Fibroblast of skin of abdomen (primary cell): ENCODE measurements around the gene LRRC4B.
A peak's percentile ranks its signal among the peaks of the same experiment; 100 is the strongest.
"Not testable (repeated sequence)": the region's sequence is repeated elsewhere in the genome, so short reads cannot be mapped to it uniquely, and the experiment has no call there.

Experiments used
- DNase-seq: peaks from one replicate; pipeline ENCODE4 v3.0.0-alpha.2; 2013

Gene LRRC4B

GRCh38 chr19:50551715-50552187, 16.5 kb downstream of the LRRC4B start:
- no peak for DNase-seq

DNA sequence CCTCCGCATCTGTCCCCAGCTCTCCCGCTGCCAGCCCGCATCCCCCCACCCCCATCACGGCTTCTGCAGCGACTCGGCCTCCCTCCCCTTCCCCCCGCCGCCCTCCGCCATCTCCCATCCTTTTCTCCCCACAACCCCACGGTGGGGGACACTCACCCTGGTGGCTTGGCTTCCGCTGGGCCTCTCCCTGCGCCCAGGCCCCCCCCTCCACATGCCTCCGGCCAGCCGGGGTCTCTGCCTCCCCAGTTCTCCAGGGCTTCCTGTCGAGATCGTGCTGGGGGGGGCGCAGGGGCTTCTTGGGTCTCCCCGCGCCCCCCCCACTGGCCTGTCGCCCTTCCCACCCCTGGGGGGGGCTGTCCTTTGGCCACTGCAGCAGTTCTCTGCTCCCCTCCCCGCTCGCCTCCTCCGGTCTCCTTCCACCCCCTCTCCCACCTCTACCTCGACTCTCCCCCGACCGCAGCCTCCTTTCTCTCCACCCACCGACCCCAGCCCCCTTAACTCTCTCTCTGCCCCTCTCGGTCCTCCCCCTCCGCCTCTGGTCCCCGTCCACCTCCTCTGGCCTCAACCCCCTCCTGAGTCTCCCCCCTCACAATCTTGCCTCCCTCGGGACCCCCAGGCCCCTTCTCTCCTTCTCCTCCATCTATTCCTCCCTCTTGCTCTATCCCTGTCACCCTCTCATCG, 17.1 kb downstream of the LRRC4B start:
- DNase-seq: no peak

GRCh38 chr19:50550594-50550966, 17.7 kb downstream of the LRRC4B start:
- no peak for DNase-seq

- DNase-seq: no peak
These were observed 18.2 kb downstream of the LRRC4B start for GRCh38 chr19:50549927-50550593.

DNA sequence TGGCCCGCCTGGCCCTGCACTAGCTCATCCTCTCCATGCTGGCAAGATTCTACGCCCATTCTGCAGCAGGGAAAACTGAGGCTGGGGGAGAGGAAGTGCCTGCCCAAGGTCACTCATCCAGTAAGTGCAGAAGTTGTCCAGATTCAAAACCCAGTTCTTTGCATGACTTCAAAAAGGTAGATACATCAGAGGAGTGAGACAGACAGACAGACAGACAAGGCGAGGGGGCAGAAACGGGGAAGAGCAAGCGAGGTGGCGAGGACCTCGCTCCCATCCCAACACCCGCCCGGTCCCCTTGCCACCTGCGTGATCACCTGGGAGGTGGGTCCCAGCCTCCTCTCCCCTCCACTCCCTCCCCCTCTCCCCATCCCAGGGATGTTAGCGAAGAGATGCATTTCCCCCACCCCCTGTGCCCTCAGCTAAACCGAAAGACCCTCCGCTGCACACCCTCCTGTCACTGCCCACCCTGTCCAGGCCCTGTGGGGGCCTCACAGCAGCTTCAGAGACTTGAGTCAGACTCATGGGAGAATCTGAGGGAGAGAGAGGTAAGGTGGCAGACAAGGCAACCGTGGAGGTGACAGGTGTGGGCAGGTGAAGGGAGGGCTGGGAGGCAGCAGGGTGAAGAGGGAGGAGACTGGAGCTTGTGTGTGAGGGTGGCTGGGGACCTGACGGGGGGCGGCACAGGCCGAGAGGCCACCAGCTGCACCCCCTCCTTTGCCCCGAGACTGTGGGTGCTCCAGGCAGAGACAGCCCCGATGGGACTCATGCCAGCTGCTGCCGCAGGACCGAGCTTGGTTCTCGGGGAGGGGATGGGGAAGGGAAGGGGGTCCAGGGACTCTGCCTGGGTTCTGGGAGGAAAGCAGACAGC, 18.9 kb downstream of the LRRC4B start:
- no peak for DNase-seq

- DNase-seq: no peak
These were observed 19.8 kb downstream of the LRRC4B start for GRCh38 chr19:50548191-50549058.

DNA sequence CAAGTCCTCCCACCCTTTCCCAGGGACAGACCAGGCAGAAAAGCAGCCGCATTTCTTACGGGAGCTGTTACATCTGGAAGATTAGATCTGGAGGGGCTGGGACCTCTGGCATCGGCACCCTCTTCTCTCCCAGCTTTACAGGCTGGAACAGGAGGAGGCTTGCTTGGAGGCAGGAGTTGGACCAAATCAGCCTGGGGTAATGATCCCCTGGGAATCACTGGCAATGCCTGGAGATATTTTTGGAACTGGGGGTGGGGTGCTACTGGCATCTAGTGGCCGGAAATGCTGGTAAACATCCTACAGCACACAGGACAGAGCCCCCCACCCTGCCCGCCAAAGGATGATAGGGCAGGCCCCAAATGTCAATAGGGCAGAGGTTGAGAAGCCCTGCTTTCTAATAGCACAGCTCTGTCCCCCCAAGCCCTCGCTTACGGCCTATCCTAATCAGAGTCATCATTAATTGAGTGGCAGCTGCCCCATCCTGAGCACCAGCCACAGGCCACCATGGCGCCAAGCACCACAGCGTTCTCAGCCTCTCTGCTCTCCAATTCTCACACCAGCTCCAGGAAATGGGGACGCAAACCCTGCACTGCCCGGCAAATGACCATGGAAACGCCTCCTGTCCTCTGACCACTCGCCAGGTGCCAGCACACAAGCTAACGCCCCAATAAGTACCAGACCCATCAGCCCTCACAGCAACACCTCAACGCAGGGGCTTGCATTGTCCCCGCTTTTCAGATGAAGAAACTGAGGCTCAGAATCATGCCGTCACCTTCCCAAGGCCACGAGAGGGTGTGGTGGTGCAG, 20.6 kb downstream of the LRRC4B start:
- no peak for DNase-seq

DNA sequence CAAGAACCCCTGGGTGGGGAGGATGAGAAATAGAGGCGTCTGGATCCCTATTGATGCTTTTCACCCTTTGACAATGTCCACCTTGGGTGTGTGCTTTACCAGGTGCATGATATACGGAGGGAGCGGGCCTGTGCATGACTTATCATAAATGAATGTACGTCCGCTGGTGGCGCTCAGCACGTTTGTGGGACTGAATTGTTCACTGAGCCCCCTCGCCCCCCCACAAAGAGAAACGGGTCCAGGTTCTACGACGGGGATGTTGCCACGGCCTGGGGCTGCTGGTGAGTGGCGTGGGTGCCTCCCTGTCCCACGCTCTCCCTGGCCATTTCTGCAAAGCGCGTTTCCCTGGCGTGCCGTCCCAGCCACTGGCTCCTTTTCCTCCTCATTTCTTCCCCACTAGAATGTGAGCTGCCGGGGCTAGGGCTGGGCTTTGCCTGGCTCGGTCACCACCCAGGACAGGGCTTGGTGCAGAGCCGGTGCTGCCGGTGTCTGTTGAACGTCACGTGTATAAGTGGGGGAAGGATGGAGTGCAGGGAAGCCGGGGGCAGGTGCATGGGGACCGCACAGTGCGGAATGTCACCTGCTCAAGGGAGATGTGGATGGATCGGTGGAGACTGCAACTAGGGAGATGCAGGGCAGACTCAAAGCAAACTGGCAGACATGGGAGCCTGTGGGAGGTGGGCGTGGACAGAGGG, 21.6 kb downstream of the LRRC4B start:
- DNase-seq: no peak

DNA sequence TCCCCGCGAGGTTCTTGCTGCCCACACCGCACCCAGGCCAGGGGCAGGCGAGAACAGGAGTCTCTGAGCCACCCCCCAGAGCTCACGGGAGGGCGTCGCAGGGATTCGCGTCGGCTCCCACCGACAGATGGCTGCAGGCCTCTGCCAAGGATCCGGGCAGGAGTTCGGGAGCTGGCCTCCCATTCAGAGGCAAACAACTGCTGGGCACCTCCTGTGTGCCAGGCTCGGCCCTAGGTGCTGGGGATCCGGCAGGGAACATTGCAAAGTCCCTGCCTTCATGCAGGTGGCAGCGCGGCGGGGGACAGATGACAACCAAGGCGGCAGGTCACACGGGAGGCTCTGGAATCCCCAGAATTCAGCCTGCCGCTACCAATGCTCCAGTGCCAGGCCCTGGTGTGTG, 25.3 kb downstream of the LRRC4B start:
- DNase-seq: no peak

GRCh38 chr19:50537769-50538230, 30.4 kb downstream of the LRRC4B start:
- peak; percentile 67 for DNase-seq

DNA sequence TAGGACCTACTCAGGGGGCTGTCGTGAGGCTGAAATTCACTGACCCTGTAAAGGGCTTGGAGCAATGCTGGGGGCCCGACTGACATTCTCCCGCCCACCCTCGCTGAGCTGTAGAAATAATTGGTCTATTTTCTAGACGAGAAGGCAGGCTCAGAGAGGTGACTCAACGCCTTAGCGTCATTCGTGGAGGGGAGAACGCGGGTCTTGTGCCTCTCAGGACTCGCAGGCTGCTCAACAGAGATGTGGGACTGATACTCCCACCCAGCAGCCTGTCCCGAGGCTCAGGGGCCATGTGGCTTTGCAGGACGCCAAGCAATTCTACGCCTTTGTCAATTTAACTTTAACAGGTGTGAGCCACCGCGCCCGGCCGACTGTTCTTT, 30.9 kb downstream of the LRRC4B start:
- no peak for DNase-seq

- DNase-seq: no peak
These were observed 31.5 kb downstream of the LRRC4B start for GRCh38 chr19:50536662-50537305.

DNA sequence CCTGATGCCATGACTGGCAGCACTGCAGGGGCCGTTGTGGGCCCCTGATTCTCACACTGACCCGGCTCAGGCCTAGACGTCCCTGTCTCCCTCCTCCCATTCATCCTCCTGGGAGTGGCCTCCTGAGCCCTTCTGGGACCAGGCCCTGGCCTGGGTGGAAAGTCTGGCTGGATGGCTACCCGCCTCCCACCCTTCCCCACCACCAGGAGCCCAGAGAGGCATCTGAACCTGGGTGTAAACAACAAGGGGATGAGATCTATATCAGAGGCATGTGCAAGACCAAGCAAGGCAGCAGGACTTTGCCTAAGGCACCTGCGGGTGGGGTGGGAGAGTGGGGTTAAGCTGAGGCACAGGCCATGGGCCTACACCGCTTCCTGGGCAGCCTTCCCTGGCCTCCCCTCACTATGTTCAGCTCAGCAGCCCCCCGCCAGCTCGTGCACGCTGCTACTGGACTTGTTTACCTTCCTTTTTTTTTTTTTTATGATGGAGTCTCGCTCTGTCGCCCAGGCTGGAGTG, 32.5 kb downstream of the LRRC4B start:
- DNase-seq: no peak

- no peak for DNase-seq
These were observed 33.8 kb downstream of the LRRC4B start for GRCh38 chr19:50534478-50534877.

DNA sequence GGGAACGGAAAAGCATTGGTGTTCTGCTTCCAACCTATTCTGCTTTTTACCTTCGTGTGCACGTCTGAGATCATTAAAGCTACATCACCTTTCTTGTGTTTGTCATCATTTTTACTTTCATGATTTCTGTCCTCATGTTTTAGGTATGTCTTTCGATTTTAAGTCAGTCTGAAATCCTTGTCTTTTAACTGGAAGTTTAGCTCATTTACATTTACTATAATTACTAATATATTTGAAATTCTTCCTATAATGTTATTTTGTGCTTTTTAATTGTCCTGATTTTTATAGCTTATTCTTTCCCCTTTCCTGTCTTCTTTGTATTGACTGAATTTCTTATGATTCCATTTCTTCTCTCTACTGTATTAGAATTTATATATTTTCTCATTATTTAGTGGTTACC, 35.3 kb downstream of the LRRC4B start:
- no peak for DNase-seq

DNA sequence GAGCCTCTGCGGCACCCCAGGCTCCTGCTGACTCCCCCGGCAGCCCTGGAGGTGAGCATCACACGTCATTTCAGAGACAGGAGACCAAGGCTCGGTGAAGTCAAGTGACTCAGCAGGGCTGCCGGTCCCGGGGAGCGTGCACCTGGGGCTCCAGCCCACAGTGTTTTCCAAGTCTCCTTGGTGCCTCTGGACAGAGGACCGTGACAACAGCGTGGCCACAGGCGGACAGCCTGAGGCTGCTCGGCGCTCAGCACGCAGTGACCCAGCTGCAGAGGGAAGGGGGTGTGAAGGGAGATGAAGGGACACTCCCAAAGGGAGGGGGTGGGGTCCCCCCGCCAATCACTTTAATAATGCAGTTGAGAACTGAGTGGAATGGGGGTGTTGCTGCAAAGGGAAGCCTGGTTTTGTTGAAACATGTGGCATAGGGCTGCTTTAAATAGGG, 37.0 kb downstream of the LRRC4B start:
- DNase-seq: no peak

- DNase-seq: not testable (repeated sequence)
These were observed 40.2 kb downstream of the LRRC4B start for GRCh38 chr19:50528052-50528451.

- no peak for DNase-seq
These were observed 45.4 kb downstream of the LRRC4B start for GRCh38 chr19:50522881-50523280.

DNA sequence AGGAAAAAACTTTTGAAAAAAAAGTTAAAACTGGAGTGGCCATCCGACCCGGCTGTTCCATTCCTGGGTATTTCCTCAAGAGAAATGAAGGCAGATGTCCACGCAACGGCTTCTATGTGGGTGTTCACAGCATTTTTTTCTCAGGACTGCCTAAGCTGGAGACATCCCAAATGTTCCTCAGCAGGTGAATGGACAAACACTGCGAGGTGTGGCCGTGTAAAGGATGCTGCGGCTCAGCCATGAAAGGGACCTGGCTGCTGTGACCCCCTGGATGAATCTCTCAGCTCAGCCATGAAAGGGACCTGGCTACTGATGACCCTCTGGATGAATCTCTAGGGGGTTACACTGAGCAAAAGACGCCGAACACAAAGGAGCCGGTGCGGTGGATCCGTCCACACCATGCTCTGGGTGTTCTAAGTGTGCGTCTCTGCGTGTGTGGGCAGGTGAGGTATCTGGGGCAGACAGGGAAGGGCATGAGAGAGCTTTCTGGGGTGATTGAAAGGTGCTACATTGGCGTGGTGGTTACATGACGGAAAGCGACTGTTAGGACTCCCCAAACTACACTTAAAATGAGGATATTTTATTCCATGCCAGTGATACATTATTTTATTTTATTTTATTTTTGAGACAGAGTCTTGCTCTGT, 47.3 kb downstream of the LRRC4B start:
- no peak for DNase-seq
